LHCN-M2 (cell line): ENCODE results near the gene RAP1GAP2. TPM values are rescaled to one million over a fixed set of nuclear protein-coding genes. Genes with fewer than 3 reads are reported as not detected.
A peak's percentile ranks its signal among the peaks of the same experiment; 100 is the strongest.
"Not testable (repeated sequence)": the region's sequence is repeated elsewhere in the genome, so short reads cannot be mapped to it uniquely, and the experiment has no call there.

Experiments
- DNase-seq: peaks from one replicate; pipeline ENCODE4 v3.0.0-alpha.2; 2012; ENCODE audit warnings: low read depth
- total RNA-seq: library from RNA; depleted of rRNA; stranded (reverse); fragments of >200 nt; gene quantifications from 2 replicates; pipeline ENCODE4 v1.2.3, GENCODE V29; 2014; rRNA removed

RAP1GAP2 gene
- total RNA-seq, 1 experiment from 2014 or later, result 0.57 TPM

GRCh38 chr17:3039736-3040135, 243.5 kb downstream of the RAP1GAP2 start:
- DNase-seq, result no peak

DNA sequence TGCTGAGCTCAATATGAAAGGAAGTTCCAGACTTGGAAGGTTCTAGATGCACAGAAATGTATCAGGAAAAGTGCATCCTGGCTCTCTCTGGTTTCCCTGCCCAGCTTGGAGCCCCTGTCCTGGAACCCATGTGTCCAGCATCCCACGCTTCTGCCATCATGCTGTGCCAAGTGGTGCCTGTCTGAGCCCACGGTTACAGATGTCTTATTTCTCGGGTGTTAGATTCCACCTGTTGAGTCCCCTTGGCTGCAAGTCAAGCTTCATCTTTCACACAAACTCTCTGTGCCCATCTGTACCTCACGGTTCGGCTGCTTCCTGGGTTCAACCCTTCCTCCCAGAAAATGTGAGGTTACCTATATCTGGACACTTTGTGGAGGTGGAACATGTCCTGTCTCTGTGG, 244.6 kb downstream of the RAP1GAP2 start:
- no peak for DNase-seq

GRCh38 chr17:3043737-3044365, 247.6 kb downstream of the RAP1GAP2 start:
- no peak for DNase-seq

- no peak for DNase-seq
These were observed 250.5 kb downstream of the RAP1GAP2 start for GRCh38 chr17:3046753-3047152.

GRCh38 chr17:3048727-3049471, 252.7 kb downstream of the RAP1GAP2 start:
- DNase-seq, result peak; percentile 93

GRCh38 chr17:3049705-3050295, 253.6 kb downstream of the RAP1GAP2 start:
- DNase-seq, result no peak

DNA sequence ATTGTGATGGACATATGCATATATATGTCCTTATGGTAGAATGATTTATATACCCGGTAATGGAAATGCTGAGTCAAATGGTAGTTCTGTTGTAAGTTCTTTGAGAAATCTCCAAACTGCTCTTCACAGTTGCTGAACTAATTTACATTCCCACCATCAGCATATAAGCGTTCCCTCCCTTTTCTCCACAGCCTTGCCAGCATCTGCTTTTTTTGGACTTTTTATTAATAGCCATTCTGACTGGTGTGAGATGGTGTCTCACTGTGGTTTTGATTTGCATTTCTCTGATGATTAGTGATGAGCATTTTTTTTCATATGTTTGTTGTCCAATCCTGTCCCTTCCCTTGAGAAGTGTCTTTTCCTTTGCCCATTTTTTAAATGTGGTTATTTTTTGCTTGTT, 258.6 kb downstream of the RAP1GAP2 start:
- DNase-seq, result not testable (repeated sequence)

- DNase-seq, result not testable (repeated sequence)
These were observed 266.7 kb downstream of the RAP1GAP2 start for GRCh38 chr17:3062824-3063377.

DNA sequence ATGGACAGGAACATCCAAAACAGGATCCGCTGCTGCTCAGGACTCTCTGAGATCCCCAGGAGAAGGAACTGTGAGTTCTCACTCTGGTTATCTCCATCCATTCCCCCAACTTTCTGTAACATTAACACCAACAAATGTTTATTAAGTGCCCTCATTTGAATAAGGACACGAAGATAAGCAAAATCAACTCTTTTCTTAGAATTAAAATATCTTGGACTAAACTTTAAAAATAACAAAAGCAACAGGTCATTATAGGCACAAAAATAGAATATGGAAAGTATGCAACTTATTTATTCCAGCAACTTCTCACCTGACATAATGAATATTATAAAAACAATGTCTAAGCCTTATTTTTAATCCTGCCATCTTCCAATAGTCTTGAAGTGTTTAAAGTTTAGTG, 267.3 kb downstream of the RAP1GAP2 start, which contains the start of gene OR1D5:
TSS of gene OR1D5 (minus strand) at position 101 of the 400 bp plus-strand sequence. CDS start at position 101, 0 bp downstream.
- not testable (repeated sequence) for DNase-seq

- not testable (repeated sequence) for DNase-seq
These were observed 269.0 kb downstream of the RAP1GAP2 start for GRCh38 chr17:3065192-3065591.

GRCh38 chr17:3073850-3074249, 277.6 kb downstream of the RAP1GAP2 start:
- not testable (repeated sequence) for DNase-seq

Other genes starting within 250 kb of the RAP1GAP2 start
- gene PAFAH1B1, start 202.8 kb upstream of the RAP1GAP2 start, total RNA-seq, result 59.1 and 89.2 TPM in 2 replicates
- 52.5 and 60.3 TPM in 2 replicates for gene CLUH, start 84.7 kb upstream of the RAP1GAP2 start, total RNA-seq
- not detected in 2 replicates for gene CCDC92B, start 46.8 kb upstream of the RAP1GAP2 start, total RNA-seq